Hepatocyte (in vitro differentiated cells): Measurements from ENCODE around the gene GALNT13.

ENCODE experiments used
- EZH2 ChIP-seq: fragments of 200-600 bp; sonication (generic); IDR thresholded peaks from 2 replicates; pipeline ENCODE4 v1.6.1; 2016; ENCODE audit warnings: antibody characterized with exemption, mild to moderate bottlenecking, borderline replicate concordance
- TF ChIP-seq, protein P1 (sequence below): fragments of 200-600 bp; sonication (generic); IDR thresholded peaks from 2 replicates; pipeline ENCODE4 v1.5.1; 2016; ENCODE audit warnings: antibody characterized with exemption, mild to moderate bottlenecking; ENCODE audit not compliant: poor library complexity

DNA sequence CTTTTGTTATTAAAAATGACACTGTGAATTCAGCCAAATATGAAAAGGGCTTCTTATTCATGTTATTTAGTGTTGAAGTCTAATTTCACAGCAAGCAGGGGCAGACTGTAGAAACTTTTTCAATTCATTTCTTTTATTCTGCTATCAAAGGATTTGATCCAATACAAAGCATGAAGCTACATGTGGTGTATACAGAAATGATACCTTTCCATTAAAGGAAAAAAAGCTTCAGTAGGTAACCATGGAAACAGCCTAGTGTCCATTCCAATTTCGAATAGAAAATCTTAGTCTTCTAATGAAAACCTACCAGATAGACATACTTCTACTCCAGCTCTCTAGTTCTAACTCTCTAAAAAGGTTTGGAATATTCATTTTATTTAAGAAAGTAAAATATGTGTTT lies 550.5 kb downstream of the GALNT13 start:
- TF ChIP-seq EZH2, result no peak
- TF ChIP-seq, protein P1, sequence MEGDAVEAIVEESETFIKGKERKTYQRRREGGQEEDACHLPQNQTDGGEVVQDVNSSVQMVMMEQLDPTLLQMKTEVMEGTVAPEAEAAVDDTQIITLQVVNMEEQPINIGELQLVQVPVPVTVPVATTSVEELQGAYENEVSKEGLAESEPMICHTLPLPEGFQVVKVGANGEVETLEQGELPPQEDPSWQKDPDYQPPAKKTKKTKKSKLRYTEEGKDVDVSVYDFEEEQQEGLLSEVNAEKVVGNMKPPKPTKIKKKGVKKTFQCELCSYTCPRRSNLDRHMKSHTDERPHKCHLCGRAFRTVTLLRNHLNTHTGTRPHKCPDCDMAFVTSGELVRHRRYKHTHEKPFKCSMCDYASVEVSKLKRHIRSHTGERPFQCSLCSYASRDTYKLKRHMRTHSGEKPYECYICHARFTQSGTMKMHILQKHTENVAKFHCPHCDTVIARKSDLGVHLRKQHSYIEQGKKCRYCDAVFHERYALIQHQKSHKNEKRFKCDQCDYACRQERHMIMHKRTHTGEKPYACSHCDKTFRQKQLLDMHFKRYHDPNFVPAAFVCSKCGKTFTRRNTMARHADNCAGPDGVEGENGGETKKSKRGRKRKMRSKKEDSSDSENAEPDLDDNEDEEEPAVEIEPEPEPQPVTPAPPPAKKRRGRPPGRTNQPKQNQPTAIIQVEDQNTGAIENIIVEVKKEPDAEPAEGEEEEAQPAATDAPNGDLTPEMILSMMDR, result no peak
